ENCODE measurements around the gene IL15. TPM values are rescaled to one million over a fixed set of nuclear protein-coding genes. Genes with fewer than 3 reads are reported as not detected.
A peak's percentile ranks its signal among the peaks of the same experiment; 100 is the strongest.
"Not testable (repeated sequence)": the region's sequence is repeated elsewhere in the genome, so short reads cannot be mapped to it uniquely, and the experiment has no call there.

The IL15 gene
- total and polyA plus RNA-seq, 4 donors, result 10.3 to 19.7 (median 13.2) TPM

- Histone ChIP-seq H3K36me3 (ENCODE audit: control insufficient read depth in 1 of 2, insufficient read depth in 2 of 2, low read length in 1 of 2) (no peaks in the 10 kb centered on the region), H3K27me3 (ENCODE audit: control insufficient read depth in 1 of 2, insufficient read depth in 2 of 2, low read length in 1 of 2) (no peaks in the 10 kb centered on the region), H3K9me3 (ENCODE audit: control insufficient read depth, low read length) (no peaks in the 10 kb centered on the region), H3K4me1 (ENCODE audit: control insufficient read depth in 1 of 2, insufficient read depth in 2 of 2, low read length in 2 of 2) (no peaks in the 10 kb centered on the region), H3K4me3 (ENCODE audit: low read length in 2 of 2) (no peak overlapping the region), H3K27ac (ENCODE audit: low read depth in 1 of 2, low read length in 2 of 2) (no peak overlapping the region)
- ATAC-seq (ENCODE audit: low FRiP score) (no peak), DNase-seq (no peak)
- intact Hi-C loops (cut with DNase I), result no loop called here
- WGBS, 2 donors, result 95% methylated on average over 11 of the region's 11 CpGs
Measured at GRCh38 chr4:141614878-141615586, 21.4 kb upstream of the IL15 start.

GRCh38 chr4:141615587-141615918 lies 20.8 kb upstream of the IL15 start:
- H3K9me3 ChIP-seq (ENCODE audit: control insufficient read depth, low read length); ATAC-seq (ENCODE audit: low FRiP score); H3K4me1 ChIP-seq (ENCODE audit: control insufficient read depth in 1 of 2, insufficient read depth in 2 of 2, low read length in 2 of 2); H3K27me3 ChIP-seq (ENCODE audit: control insufficient read depth in 1 of 2, insufficient read depth in 2 of 2, low read length in 1 of 2); H3K36me3 ChIP-seq (ENCODE audit: control insufficient read depth in 1 of 2, insufficient read depth in 2 of 2, low read length in 1 of 2); DNase-seq; intact Hi-C loops (cut with DNase I); H3K4me3 ChIP-seq (ENCODE audit: low read length in 2 of 2); H3K27ac ChIP-seq (ENCODE audit: low read depth in 1 of 2, low read length in 2 of 2): not testable (repeated sequence)
- 97% methylated on average over 8 of the region's 8 CpGs for WGBS, 2 donors

- intact Hi-C loops (cut with DNase I), result no loop called here
- DNase-seq, result no peak
- H3K27me3 ChIP-seq (ENCODE audit: control insufficient read depth in 1 of 2, insufficient read depth in 2 of 2, low read length in 1 of 2), result no peaks in the 10 kb centered on the region
- H3K4me3 ChIP-seq (ENCODE audit: low read length in 2 of 2), result no peak overlapping the region
- no peaks in the 10 kb centered on the region for H3K9me3 ChIP-seq (ENCODE audit: control insufficient read depth, low read length)
- no peaks in the 10 kb centered on the region for H3K36me3 ChIP-seq (ENCODE audit: control insufficient read depth in 1 of 2, insufficient read depth in 2 of 2, low read length in 1 of 2)
- H3K4me1 ChIP-seq (ENCODE audit: control insufficient read depth in 1 of 2, insufficient read depth in 2 of 2, low read length in 2 of 2), result no peaks in the 10 kb centered on the region
- WGBS, 2 donors, result 86 to 87% methylated on average over 1 of the region's 1 CpG
- ATAC-seq (ENCODE audit: low FRiP score), result no peak
- H3K27ac ChIP-seq (ENCODE audit: low read depth in 1 of 2, low read length in 2 of 2), result no peak overlapping the region
Measured at GRCh38 chr4:141620715-141621114, 15.7 kb upstream of the IL15 start.

GRCh38 chr4:141625023-141625422 lies 11.4 kb upstream of the IL15 start:
- H3K9me3 ChIP-seq (ENCODE audit: control insufficient read depth, low read length), result no peaks in the 10 kb centered on the region
- intact Hi-C loops (cut with DNase I), result no loop called here
- WGBS, 2 donors, result 67 to 93% methylated on average over 2 of the region's 2 CpGs
- ATAC-seq (ENCODE audit: low FRiP score) (no peak), DNase-seq (no peak)
- no peak overlapping the region for H3K27ac ChIP-seq (ENCODE audit: low read depth in 1 of 2, low read length in 2 of 2)
- H3K27me3 ChIP-seq (ENCODE audit: control insufficient read depth in 1 of 2, insufficient read depth in 2 of 2, low read length in 1 of 2), result no peaks in the 10 kb centered on the region
- no peaks in the 10 kb centered on the region for H3K4me1 ChIP-seq (ENCODE audit: control insufficient read depth in 1 of 2, insufficient read depth in 2 of 2, low read length in 2 of 2)
- no peaks in the 10 kb centered on the region for H3K36me3 ChIP-seq (ENCODE audit: control insufficient read depth in 1 of 2, insufficient read depth in 2 of 2, low read length in 1 of 2)
- H3K4me3 ChIP-seq (ENCODE audit: low read length in 2 of 2), result no peak overlapping the region

GRCh38 chr4:141630854-141631253 lies 5.5 kb upstream of the IL15 start:
- no peaks in the 10 kb centered on the region for H3K27me3 ChIP-seq (ENCODE audit: control insufficient read depth in 1 of 2, insufficient read depth in 2 of 2, low read length in 1 of 2)
- no peak for ATAC-seq (ENCODE audit: low FRiP score)

GRCh38 chr4:141635736-141636081 lies 674 bp upstream of the IL15 start:
- Histone ChIP-seq H3K27ac (ENCODE audit: low read depth in 1 of 2, low read length in 2 of 2) (no peak overlapping the region), H3K9me3 (ENCODE audit: control insufficient read depth, low read length) (no peaks in the 10 kb centered on the region), H3K4me1 (ENCODE audit: control insufficient read depth in 1 of 2, insufficient read depth in 2 of 2, low read length in 2 of 2) (peaks cover 0 to 3% of the 10 kb centered on the region in 2 donors), H3K4me3 (ENCODE audit: low read length in 2 of 2) (peak overlapping the region; percentile 76 to 97), H3K27me3 (ENCODE audit: control insufficient read depth in 1 of 2, insufficient read depth in 2 of 2, low read length in 1 of 2) (no peaks in the 10 kb centered on the region), H3K36me3 (ENCODE audit: control insufficient read depth in 1 of 2, insufficient read depth in 2 of 2, low read length in 1 of 2) (no peaks in the 10 kb centered on the region)
- intact Hi-C loops (cut with DNase I), result loop anchor here (5.0 kb wide), 2 partner anchors 283 to 288 kb away; no protein-coding TSS in a partner anchor
- WGBS, 2 donors, result 55 to 61% methylated on average over 5 of the region's 5 CpGs
- ATAC-seq (ENCODE audit: low FRiP score) (no peak), DNase-seq (no peak)

More at GRCh38 chr4:141630854-141631253, 5.5 kb upstream of the IL15 start:
- Histone ChIP-seq H3K9me3 (ENCODE audit: control insufficient read depth, low read length) (no peaks in the 10 kb centered on the region), H3K27ac (ENCODE audit: low read depth in 1 of 2, low read length in 2 of 2) (no peak overlapping the region), H3K4me3 (ENCODE audit: low read length in 2 of 2) (no peak overlapping the region), H3K36me3 (ENCODE audit: control insufficient read depth in 1 of 2, insufficient read depth in 2 of 2, low read length in 1 of 2) (no peaks in the 10 kb centered on the region), H3K4me1 (ENCODE audit: control insufficient read depth in 1 of 2, insufficient read depth in 2 of 2, low read length in 2 of 2) (peaks cover 0 to 3% of the 10 kb centered on the region in 2 donors)
- DNase-seq, result no peak
- 86 to 88% methylated on average over 1 of the region's 1 CpG for WGBS, 2 donors
- intact Hi-C loops (cut with DNase I), result no loop called here

GRCh38 chr4:141636771-141637460 lies 533 bp downstream of the IL15 start:
- Histone ChIP-seq H3K4me3 (ENCODE audit: low read length in 2 of 2) (peak overlapping the region; percentile 76 to 97), H3K27ac (ENCODE audit: low read depth in 1 of 2, low read length in 2 of 2) (peak overlapping the region; percentile 62 to 76), H3K9me3 (ENCODE audit: control insufficient read depth, low read length) (no peaks in the 10 kb centered on the region), H3K36me3 (ENCODE audit: control insufficient read depth in 1 of 2, insufficient read depth in 2 of 2, low read length in 1 of 2) (no peaks in the 10 kb centered on the region), H3K4me1 (ENCODE audit: control insufficient read depth in 1 of 2, insufficient read depth in 2 of 2, low read length in 2 of 2) (peaks cover 0 to 3% of the 10 kb centered on the region in 2 donors), H3K27me3 (ENCODE audit: control insufficient read depth in 1 of 2, insufficient read depth in 2 of 2, low read length in 1 of 2) (no peaks in the 10 kb centered on the region)
- DNase-seq (peak; percentile 65 to 85), ATAC-seq (ENCODE audit: low FRiP score) (peak; percentile 90)
- intact Hi-C loops (cut with DNase I), result loop anchor here (5.0 kb wide), 2 partner anchors 285 to 290 kb away; no protein-coding TSS in a partner anchor
- WGBS, 2 donors, result 0 to 1% methylated on average over 41 of the region's 41 CpGs

GRCh38 chr4:141637565-141637964 lies 1.2 kb downstream of the IL15 start:
- Histone ChIP-seq H3K4me3 (ENCODE audit: low read length in 2 of 2) (peak overlapping the region; percentile 76 to 97), H3K9me3 (ENCODE audit: control insufficient read depth, low read length) (no peaks in the 10 kb centered on the region), H3K27me3 (ENCODE audit: control insufficient read depth in 1 of 2, insufficient read depth in 2 of 2, low read length in 1 of 2) (no peaks in the 10 kb centered on the region), H3K27ac (ENCODE audit: low read depth in 1 of 2, low read length in 2 of 2) (no peak overlapping the region), H3K4me1 (ENCODE audit: control insufficient read depth in 1 of 2, insufficient read depth in 2 of 2, low read length in 2 of 2) (peaks cover 0 to 3% of the 10 kb centered on the region in 2 donors), H3K36me3 (ENCODE audit: control insufficient read depth in 1 of 2, insufficient read depth in 2 of 2, low read length in 1 of 2) (no peaks in the 10 kb centered on the region)
- intact Hi-C loops (cut with DNase I), result loop anchor here (5.0 kb wide), 2 partner anchors 285 to 290 kb away; no protein-coding TSS in a partner anchor
- WGBS, 2 donors, result 9 to 12% methylated on average over 2 of the region's 2 CpGs
- DNase-seq (no peak), ATAC-seq (ENCODE audit: low FRiP score) (no peak)

- H3K27me3 ChIP-seq (ENCODE audit: control insufficient read depth in 1 of 2, insufficient read depth in 2 of 2, low read length in 1 of 2), result no peaks in the 10 kb centered on the region
- no peak for DNase-seq
- no peaks in the 10 kb centered on the region for H3K9me3 ChIP-seq (ENCODE audit: control insufficient read depth, low read length)
- H3K4me3 ChIP-seq (ENCODE audit: low read length in 2 of 2), result peak overlapping the region; percentile 12 to 97
- no peaks in the 10 kb centered on the region for H3K36me3 ChIP-seq (ENCODE audit: control insufficient read depth in 1 of 2, insufficient read depth in 2 of 2, low read length in 1 of 2)
- 63 to 65% methylated on average over 2 of the region's 2 CpGs for WGBS, 2 donors
- intact Hi-C loops (cut with DNase I), result loop anchor here (5.0 kb wide), 2 partner anchors 286 to 291 kb away; no protein-coding TSS in a partner anchor
- no peak for ATAC-seq (ENCODE audit: low FRiP score)
- no peak overlapping the region for H3K27ac ChIP-seq (ENCODE audit: low read depth in 1 of 2, low read length in 2 of 2)
- H3K4me1 ChIP-seq (ENCODE audit: control insufficient read depth in 1 of 2, insufficient read depth in 2 of 2, low read length in 2 of 2), result peaks cover 0 to 3% of the 10 kb centered on the region in 2 donors
Measured at GRCh38 chr4:141638230-141638629, 1.8 kb downstream of the IL15 start.

Data from aorta (tissue), 5 donors.